H9 (cell line): ENCODE measurements around the gene MRPL41. TPM values are rescaled to one million over a fixed set of nuclear protein-coding genes. Genes with fewer than 3 reads are reported as not detected.

Experiments used
- DNase-seq: peaks from one replicate; pipeline ENCODE4 v3.0.0-alpha.2; 2017
- H2AFZ ChIP-seq: one replicate; pipeline ENCODE4 v1.6.1; 2013; ENCODE audit warnings: mild to moderate bottlenecking, low read length, control low read depth, moderate library complexity
- H2AK5ac ChIP-seq: 2 replicates; pipeline ENCODE4 v1.6.1; 2013; ENCODE audit warnings: low read length, control low read depth, mixed read lengths; ENCODE audit not compliant: insufficient read length
- H2BK120ac ChIP-seq: one replicate; pipeline ENCODE4 v1.6.1; 2013; ENCODE audit warnings: low read depth, mild to moderate bottlenecking, low read length, control low read depth, inconsistent platforms; ENCODE audit not compliant: poor library complexity, severe bottlenecking
- H2BK12ac ChIP-seq: 2 replicates; pipeline ENCODE4 v1.6.1; 2013; ENCODE audit warnings: low read length, control low read depth, mixed read lengths, low read depth; ENCODE audit not compliant: insufficient read length
- H2BK15ac ChIP-seq: 2 replicates; pipeline ENCODE4 v1.6.1; 2013; ENCODE audit warnings: low read depth, low read length, control low read depth
- H2BK20ac ChIP-seq: one replicate; pipeline ENCODE4 v1.6.1; 2013; ENCODE audit warnings: low read depth, mild to moderate bottlenecking, low read length, control low read depth, inconsistent platforms; ENCODE audit not compliant: poor library complexity, severe bottlenecking
- H2BK5ac ChIP-seq: 2 replicates; pipeline ENCODE4 v1.6.1; 2013; ENCODE audit warnings: low read length, control low read depth, mixed read lengths; ENCODE audit not compliant: insufficient read length
- H3K14ac ChIP-seq: 2 replicates; pipeline ENCODE4 v1.6.1; 2013; ENCODE audit warnings: low read length, control low read depth; ENCODE audit not compliant: insufficient read depth
- H3K18ac ChIP-seq: 2 replicates; pipeline ENCODE4 v1.6.1; 2013; ENCODE audit warnings: low read depth, mild to moderate bottlenecking, mixed read lengths, low read length, control low read depth; ENCODE audit not compliant: insufficient read length
- H3K23ac ChIP-seq: 2 replicates; pipeline ENCODE4 v1.6.1; 2013; ENCODE audit warnings: low read length, control low read depth, mixed read lengths, low read depth; ENCODE audit not compliant: insufficient read length
- H3K23me2 ChIP-seq: 2 replicates; pipeline ENCODE4 v1.6.1; 2013; ENCODE audit warnings: low read depth, mild to moderate bottlenecking, mixed read lengths, low read length, control low read depth; ENCODE audit not compliant: insufficient read length, poor library complexity, severe bottlenecking
- H3K27ac ChIP-seq: 2 replicates; pipeline ENCODE4 v1.5.1; 2013; ENCODE audit warnings: low read length, control low read depth, mixed read lengths, low read depth; ENCODE audit not compliant: insufficient read length
- H3K27me3 ChIP-seq: 2 replicates; pipeline ENCODE4 v1.6.1; 2013; ENCODE audit warnings: low read length, control low read depth, inconsistent platforms; ENCODE audit not compliant: insufficient read depth
- H3K4ac ChIP-seq: 2 replicates; pipeline ENCODE4 v1.6.1; 2013; ENCODE audit warnings: low read depth, mild to moderate bottlenecking, control low read depth, inconsistent platforms, low read length, moderate library complexity
- H3K4me1 ChIP-seq: 2 replicates; pipeline ENCODE4 v1.6.1; 2013; ENCODE audit warnings: low read length, control low read depth, inconsistent platforms; ENCODE audit not compliant: insufficient read depth
- H3K4me2 ChIP-seq: 2 replicates; pipeline ENCODE4 v1.6.1; 2013; ENCODE audit warnings: low read length, control low read depth, mixed read lengths; ENCODE audit not compliant: insufficient read length, insufficient read depth
- H3K56ac ChIP-seq: 2 replicates; pipeline ENCODE4 v1.6.1; 2013; ENCODE audit warnings: low read depth, mild to moderate bottlenecking, mixed read lengths, low read length, control low read depth; ENCODE audit not compliant: insufficient read length
- H3K79me1 ChIP-seq: 2 replicates; pipeline ENCODE4 v1.6.1; 2013; ENCODE audit warnings: low read depth, mild to moderate bottlenecking, moderate library complexity, low read length, control low read depth, inconsistent platforms; ENCODE audit not compliant: insufficient read depth, poor library complexity, severe bottlenecking
- H3K79me2 ChIP-seq: 2 replicates; pipeline ENCODE4 v1.6.1; 2013; ENCODE audit warnings: low read length, control low read depth, inconsistent platforms; ENCODE audit not compliant: insufficient read depth
- H3K9ac ChIP-seq: 2 replicates; pipeline ENCODE4 v1.6.1; 2013; ENCODE audit warnings: low read length, control low read depth, mixed read lengths; ENCODE audit not compliant: insufficient read length; ENCODE audit errors: extremely low read depth
- H3K9me3 ChIP-seq: one replicate; pipeline ENCODE4 v1.6.1; 2013; ENCODE audit warnings: low read depth, low read length, inconsistent platforms; ENCODE audit not compliant: control insufficient read depth
- H3T11ph ChIP-seq: one replicate; pipeline ENCODE4 v1.6.1; 2013; ENCODE audit warnings: mild to moderate bottlenecking, low read length, control low read depth, inconsistent platforms
- H4K20me1 ChIP-seq: one replicate; pipeline ENCODE4 v1.6.1; 2013; ENCODE audit not compliant: control insufficient read depth, insufficient read length, insufficient read depth
- H4K5ac ChIP-seq: 2 replicates; pipeline ENCODE4 v1.6.1; 2013; ENCODE audit warnings: low read depth, mild to moderate bottlenecking, mixed read lengths, low read length, control low read depth; ENCODE audit not compliant: insufficient read length
- H4K8ac ChIP-seq: replicated peaks from 2 replicates; pipeline ENCODE4 v1.6.1; 2013; ENCODE audit warnings: low read length, control low read depth, mixed read lengths, low read depth; ENCODE audit not compliant: insufficient read length
- H4K91ac ChIP-seq: 2 replicates; pipeline ENCODE4 v1.6.1; 2013; ENCODE audit warnings: low read depth, mild to moderate bottlenecking, moderate library complexity, mixed read lengths, low read length, control low read depth; ENCODE audit not compliant: insufficient read length
- H3K27ac Mint-ChIP-seq, 3 experiments: 2 replicates in 2 of 3; 3 replicates in 1 of 3; pipeline ENCODE4 v1.8.0; 2020 to 2021; ENCODE audit warnings: mixed read lengths in 3 of 3, mild to moderate bottlenecking in 1 of 3, moderate library complexity in 1 of 3
- H3K27me3 Mint-ChIP-seq: 2 replicates; pipeline ENCODE4 v1.8.0; 2021; ENCODE audit warnings: low read depth, mild to moderate bottlenecking, moderate library complexity, mixed read lengths
- H3K36me3 Mint-ChIP-seq, 3 experiments: 2 replicates in 2 of 3; 3 replicates in 1 of 3; pipeline ENCODE4 v1.8.0; 2020 to 2021; ENCODE audit warnings: low read depth in 3 of 3, mixed read lengths in 3 of 3; ENCODE audit not compliant: insufficient read depth in 1 of 3
- H3K4me1 Mint-ChIP-seq, 2 experiments: 2 replicates each; pipeline ENCODE4 v1.8.0; 2020; ENCODE audit warnings: mixed read lengths in 2 of 2
- H3K4me3 Mint-ChIP-seq, 2 experiments: 2 replicates in 1 of 2; 3 replicates in 1 of 2; pipeline ENCODE4 v1.8.0; 2020 to 2021; ENCODE audit warnings: mild to moderate bottlenecking in 2 of 2, mixed read lengths in 2 of 2, moderate library complexity in 1 of 2
- H3K9me3 Mint-ChIP-seq, 2 experiments: 2 replicates in 1 of 2; 3 replicates in 1 of 2; pipeline ENCODE4 v1.8.0; 2020; ENCODE audit warnings: mild to moderate bottlenecking in 2 of 2, mixed read lengths in 2 of 2, moderate library complexity in 1 of 2
- WGBS: extraction: QIAGEN DNeasy Blood & Tissue Kit; methylation state at CpG from one replicate; pipeline ENCODE4 v1.1.7; 2013; ENCODE audit warnings: missing lambda C conversion rate, low lambda C conversion rate, mixed read lengths; ENCODE audit not compliant: insufficient read length; ENCODE audit errors: extremely low coverage; 5-methylcytosine and 5-hydroxymethylcytosine counted together
- total RNA-seq: library from RNA; stranded (reverse); gene quantifications from 2 replicates; pipeline ENCODE4 v1.2.1, GENCODE V29; 2021
- TF ChIP-seq, protein P1 (sequence below): fragments of 200-600 bp; sonication (generic); conservative IDR thresholded peaks from 3 replicates; pipeline ENCODE4 v1.8.0; 2021; ENCODE audit warnings: antibody characterized with exemption, mild to moderate bottlenecking

MRPL41 gene
- total RNA-seq, 1 experiment from 2014 or later = 52.2 TPM

DNA sequence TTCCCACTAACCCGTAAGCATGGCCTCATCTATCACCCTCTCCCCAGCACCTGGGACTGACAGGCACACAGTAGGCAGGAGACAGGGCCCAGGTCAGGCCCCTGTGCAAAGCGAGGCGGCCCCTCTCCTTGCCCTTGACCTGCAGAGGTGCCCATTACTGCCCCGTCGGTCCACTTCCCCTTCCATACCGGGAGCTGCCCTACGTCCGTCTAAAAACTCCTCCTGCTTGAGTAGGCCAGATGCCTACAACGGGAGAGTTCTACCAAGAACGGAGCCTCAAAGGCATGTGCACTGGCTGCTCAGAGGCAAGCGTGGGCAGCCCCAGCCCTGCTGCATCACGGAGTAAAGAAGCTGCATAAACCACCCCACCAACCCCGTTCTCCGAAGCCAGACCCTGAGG is 31.7 kb downstream of the MRPL41 start:
- H3T11ph ChIP-seq = no peak overlapping the region
- peaks cover 29 to 82% (median 66%) of the 10 kb centered on the region in 3 experiments; a peak in 6 of 7 replicates for H3K36me3 Mint-ChIP-seq
- no peak overlapping the region for H4K8ac ChIP-seq
- no peak overlapping the region for H2AFZ ChIP-seq
- no peak overlapping the region for H3K18ac ChIP-seq
- no peak overlapping the region for H3K4me2 ChIP-seq
- no peaks in the 10 kb centered on the region for H3K9me3 Mint-ChIP-seq
- H2AK5ac ChIP-seq = no peak overlapping the region
- no peak overlapping the region for H2BK20ac ChIP-seq
- TF ChIP-seq, protein P1, sequence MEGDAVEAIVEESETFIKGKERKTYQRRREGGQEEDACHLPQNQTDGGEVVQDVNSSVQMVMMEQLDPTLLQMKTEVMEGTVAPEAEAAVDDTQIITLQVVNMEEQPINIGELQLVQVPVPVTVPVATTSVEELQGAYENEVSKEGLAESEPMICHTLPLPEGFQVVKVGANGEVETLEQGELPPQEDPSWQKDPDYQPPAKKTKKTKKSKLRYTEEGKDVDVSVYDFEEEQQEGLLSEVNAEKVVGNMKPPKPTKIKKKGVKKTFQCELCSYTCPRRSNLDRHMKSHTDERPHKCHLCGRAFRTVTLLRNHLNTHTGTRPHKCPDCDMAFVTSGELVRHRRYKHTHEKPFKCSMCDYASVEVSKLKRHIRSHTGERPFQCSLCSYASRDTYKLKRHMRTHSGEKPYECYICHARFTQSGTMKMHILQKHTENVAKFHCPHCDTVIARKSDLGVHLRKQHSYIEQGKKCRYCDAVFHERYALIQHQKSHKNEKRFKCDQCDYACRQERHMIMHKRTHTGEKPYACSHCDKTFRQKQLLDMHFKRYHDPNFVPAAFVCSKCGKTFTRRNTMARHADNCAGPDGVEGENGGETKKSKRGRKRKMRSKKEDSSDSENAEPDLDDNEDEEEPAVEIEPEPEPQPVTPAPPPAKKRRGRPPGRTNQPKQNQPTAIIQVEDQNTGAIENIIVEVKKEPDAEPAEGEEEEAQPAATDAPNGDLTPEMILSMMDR = no peak
- no peaks in the 10 kb centered on the region for H3K79me1 ChIP-seq
- H3K79me2 ChIP-seq = no peaks in the 10 kb centered on the region; the same call in 1 of the 2 replicates
- H2BK15ac ChIP-seq = no peak overlapping the region
- WGBS = no CpG with 5 or more reads among the region's 14 CpGs
- H3K9ac ChIP-seq = no peak overlapping the region
- H3K14ac ChIP-seq = no peak overlapping the region
- H3K27me3 Mint-ChIP-seq = no peaks in the 10 kb centered on the region
- no peak for DNase-seq
- no peak overlapping the region for H3K27ac ChIP-seq
- H4K5ac ChIP-seq = no peak overlapping the region
- H3K4me1 ChIP-seq = no peaks in the 10 kb centered on the region
- H3K27me3 ChIP-seq = no peaks in the 10 kb centered on the region
- no peak overlapping the region for H2BK5ac ChIP-seq
- no peak overlapping the region for H3K4ac ChIP-seq
- no peaks in the 10 kb centered on the region for H4K20me1 ChIP-seq
- H2BK12ac ChIP-seq = no peak overlapping the region
- no peak overlapping the region for H3K56ac ChIP-seq
- H3K9me3 ChIP-seq = no peaks in the 10 kb centered on the region
- H3K23ac ChIP-seq = no peak overlapping the region
- peaks cover 4% of the 10 kb centered on the region for H3K23me2 ChIP-seq
- H2BK120ac ChIP-seq = no peak overlapping the region
- peak overlapping the region; percentile 29 to 90 (median 83); a peak in 4 of 7 replicates for H3K27ac Mint-ChIP-seq
- no peak overlapping the region for H4K91ac ChIP-seq
- H3K4me1 Mint-ChIP-seq = peaks cover 19 to 34% of the 10 kb centered on the region in 2 experiments
- H3K4me3 Mint-ChIP-seq = no peak overlapping the region; a peak in 1 of 5 replicates
